Ishikawa (cell line): ENCODE measurements around the gene SRPX2.

ENCODE experiments used
- CEBPB ChIP-seq: IDR thresholded peaks from 2 replicates; pipeline ENCODE4 v1.6.1; 2012
- CREB1 ChIP-seq: IDR thresholded peaks from 2 replicates; pipeline ENCODE4 v1.6.1; 2012; ENCODE audit warnings: low read depth
- EGR1 ChIP-seq: IDR thresholded peaks from 2 replicates; pipeline ENCODE4 v1.6.1; 2012
- EP300 ChIP-seq: IDR thresholded peaks from 2 replicates; pipeline ENCODE4 v1.6.1; 2012; ENCODE audit warnings: borderline replicate concordance
- FOXM1 ChIP-seq: IDR thresholded peaks from 2 replicates; pipeline ENCODE4 v1.6.1; 2012; ENCODE audit warnings: low read depth, borderline replicate concordance
- NFIC ChIP-seq: IDR thresholded peaks from 2 replicates; pipeline ENCODE4 v1.6.1; 2012
- RAD21 ChIP-seq: IDR thresholded peaks from 2 replicates; pipeline ENCODE4 v1.6.1; 2012; ENCODE audit warnings: low read depth
- TAF1 ChIP-seq: IDR thresholded peaks from 2 replicates; pipeline ENCODE4 v1.6.1; 2012; ENCODE audit warnings: low read depth, mild to moderate bottlenecking
- TCF12 ChIP-seq: IDR thresholded peaks from 2 replicates; pipeline ENCODE4 v1.6.1; 2012; ENCODE audit warnings: low read depth
- TEAD4 ChIP-seq: IDR thresholded peaks from 2 replicates; pipeline ENCODE4 v1.6.1; 2012
- YY1 ChIP-seq: IDR thresholded peaks from 2 replicates; pipeline ENCODE4 v1.6.1; 2012; ENCODE audit warnings: low read depth
- ZBTB7A ChIP-seq: IDR thresholded peaks from 2 replicates; pipeline ENCODE4 v1.6.1; 2012; ENCODE audit warnings: low read depth
- TF ChIP-seq, protein P1 (sequence below): IDR thresholded peaks from 2 replicates; pipeline ENCODE4 v1.6.1; 2012
- TF ChIP-seq, protein P2 (sequence below): IDR thresholded peaks from 2 replicates; pipeline ENCODE4 v1.6.1; 2012
- TF ChIP-seq, protein P3 (sequence below): IDR thresholded peaks from 2 replicates; pipeline ENCODE4 v1.6.1; 2012; ENCODE audit warnings: low read depth, mild to moderate bottlenecking

SRPX2 gene

DNA sequence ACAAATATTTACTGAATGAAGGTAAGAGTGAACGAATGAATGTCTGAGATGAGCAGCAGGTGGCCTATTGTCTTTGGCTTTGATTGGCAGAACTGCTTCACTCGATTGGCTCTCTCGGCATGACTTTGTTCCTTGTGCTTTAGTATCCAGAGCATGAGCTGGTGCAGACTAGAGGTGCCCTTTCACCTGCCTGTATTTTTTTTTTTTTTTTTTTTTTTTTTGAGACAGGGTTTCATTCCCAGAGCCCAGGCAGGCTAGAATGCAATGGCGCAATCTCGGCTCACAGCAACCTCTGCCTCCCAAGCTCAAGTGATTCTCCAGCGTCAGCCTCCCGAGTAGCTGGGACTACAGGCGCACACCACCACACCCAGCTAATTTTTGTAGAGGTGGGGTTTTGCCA is 38.9 kb downstream of the SRPX2 start:
- TF ChIP-seq CEBPB = no peak
- TF ChIP-seq, protein P1, sequence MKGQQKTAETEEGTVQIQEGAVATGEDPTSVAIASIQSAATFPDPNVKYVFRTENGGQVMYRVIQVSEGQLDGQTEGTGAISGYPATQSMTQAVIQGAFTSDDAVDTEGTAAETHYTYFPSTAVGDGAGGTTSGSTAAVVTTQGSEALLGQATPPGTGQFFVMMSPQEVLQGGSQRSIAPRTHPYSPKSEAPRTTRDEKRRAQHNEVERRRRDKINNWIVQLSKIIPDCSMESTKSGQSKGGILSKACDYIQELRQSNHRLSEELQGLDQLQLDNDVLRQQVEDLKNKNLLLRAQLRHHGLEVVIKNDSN = no peak
- no peak for TF ChIP-seq RAD21
- no peak for TF ChIP-seq CREB1
- no peak for TF ChIP-seq FOXM1
- TF ChIP-seq YY1 = no peak
- TF ChIP-seq TCF12 = no peak
- TF ChIP-seq, protein P2, sequence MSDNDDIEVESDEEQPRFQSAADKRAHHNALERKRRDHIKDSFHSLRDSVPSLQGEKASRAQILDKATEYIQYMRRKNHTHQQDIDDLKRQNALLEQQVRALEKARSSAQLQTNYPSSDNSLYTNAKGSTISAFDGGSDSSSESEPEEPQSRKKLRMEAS = no peak
- no peak for TF ChIP-seq ZBTB7A
- no peak for TF ChIP-seq EP300
- no peak for TF ChIP-seq NFIC
- no peak for TF ChIP-seq EGR1

DNA sequence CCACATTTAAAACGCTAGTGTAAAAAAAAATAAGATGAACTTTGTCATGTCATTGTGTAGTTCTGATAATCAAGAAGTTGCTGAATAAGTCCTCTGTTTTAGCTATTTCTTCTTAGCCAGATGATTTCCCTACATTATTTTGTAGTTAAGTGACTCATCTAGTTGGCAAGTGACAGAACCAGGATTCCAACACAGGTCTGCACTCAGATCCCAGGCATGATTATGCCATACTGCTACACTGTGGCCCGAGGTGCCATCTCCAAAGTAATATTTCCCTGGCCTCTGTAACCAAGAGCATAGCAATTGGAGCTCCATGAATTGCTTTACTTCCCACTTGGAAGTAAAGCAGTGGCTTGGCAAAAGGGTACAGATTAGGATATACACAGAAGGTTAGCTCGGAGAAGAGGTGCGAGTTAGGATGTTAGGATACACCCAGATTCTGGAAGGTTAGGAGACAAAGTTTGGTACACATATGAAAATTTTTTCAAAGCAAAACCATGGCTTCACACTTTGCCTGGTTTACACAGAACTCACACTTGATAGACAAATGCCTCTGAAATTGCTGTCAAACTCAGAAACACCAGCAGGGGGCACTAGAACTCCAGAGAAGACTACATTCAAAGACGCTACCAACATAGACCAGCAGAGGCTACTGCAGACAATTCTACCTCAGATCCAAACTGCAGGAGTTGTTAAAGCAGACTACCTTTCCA is 41.4 kb downstream of the SRPX2 start:
- TF ChIP-seq ZBTB7A = no peak
- no peak for TF ChIP-seq EP300
- no peak for TF ChIP-seq CREB1
- TF ChIP-seq, protein P1 = no peak
- no peak for TF ChIP-seq TEAD4
- TF ChIP-seq TCF12 = no peak
- TF ChIP-seq, protein P3, sequence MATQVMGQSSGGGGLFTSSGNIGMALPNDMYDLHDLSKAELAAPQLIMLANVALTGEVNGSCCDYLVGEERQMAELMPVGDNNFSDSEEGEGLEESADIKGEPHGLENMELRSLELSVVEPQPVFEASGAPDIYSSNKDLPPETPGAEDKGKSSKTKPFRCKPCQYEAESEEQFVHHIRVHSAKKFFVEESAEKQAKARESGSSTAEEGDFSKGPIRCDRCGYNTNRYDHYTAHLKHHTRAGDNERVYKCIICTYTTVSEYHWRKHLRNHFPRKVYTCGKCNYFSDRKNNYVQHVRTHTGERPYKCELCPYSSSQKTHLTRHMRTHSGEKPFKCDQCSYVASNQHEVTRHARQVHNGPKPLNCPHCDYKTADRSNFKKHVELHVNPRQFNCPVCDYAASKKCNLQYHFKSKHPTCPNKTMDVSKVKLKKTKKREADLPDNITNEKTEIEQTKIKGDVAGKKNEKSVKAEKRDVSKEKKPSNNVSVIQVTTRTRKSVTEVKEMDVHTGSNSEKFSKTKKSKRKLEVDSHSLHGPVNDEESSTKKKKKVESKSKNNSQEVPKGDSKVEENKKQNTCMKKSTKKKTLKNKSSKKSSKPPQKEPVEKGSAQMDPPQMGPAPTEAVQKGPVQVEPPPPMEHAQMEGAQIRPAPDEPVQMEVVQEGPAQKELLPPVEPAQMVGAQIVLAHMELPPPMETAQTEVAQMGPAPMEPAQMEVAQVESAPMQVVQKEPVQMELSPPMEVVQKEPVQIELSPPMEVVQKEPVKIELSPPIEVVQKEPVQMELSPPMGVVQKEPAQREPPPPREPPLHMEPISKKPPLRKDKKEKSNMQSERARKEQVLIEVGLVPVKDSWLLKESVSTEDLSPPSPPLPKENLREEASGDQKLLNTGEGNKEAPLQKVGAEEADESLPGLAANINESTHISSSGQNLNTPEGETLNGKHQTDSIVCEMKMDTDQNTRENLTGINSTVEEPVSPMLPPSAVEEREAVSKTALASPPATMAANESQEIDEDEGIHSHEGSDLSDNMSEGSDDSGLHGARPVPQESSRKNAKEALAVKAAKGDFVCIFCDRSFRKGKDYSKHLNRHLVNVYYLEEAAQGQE = no peak
- peak; percentile 84 for TF ChIP-seq RAD21

DNA sequence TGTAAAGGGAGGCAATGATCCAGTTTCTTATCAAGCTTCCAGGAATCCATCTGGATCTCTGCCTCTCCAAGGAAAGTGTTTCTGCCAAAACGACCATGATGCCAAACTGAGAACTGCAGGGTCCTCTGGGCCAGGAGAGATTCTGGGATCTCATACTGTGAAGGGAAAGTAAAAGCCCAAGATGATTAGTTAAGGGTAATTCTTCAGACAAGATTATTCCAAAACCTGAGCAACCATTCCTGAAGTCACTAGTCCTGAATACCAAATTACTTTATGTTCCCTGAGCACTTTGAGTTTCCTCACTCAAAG is 42.0 kb downstream of the SRPX2 start:
- TF ChIP-seq NFIC (no peak), TAF1 (no peak), EP300 (no peak), EGR1 (no peak), TCF12 (no peak), TEAD4 (no peak), CREB1 (no peak), RAD21 (no peak), CEBPB (no peak)
- TF ChIP-seq, protein P2 = no peak
- TF ChIP-seq, protein P1 = no peak

DNA sequence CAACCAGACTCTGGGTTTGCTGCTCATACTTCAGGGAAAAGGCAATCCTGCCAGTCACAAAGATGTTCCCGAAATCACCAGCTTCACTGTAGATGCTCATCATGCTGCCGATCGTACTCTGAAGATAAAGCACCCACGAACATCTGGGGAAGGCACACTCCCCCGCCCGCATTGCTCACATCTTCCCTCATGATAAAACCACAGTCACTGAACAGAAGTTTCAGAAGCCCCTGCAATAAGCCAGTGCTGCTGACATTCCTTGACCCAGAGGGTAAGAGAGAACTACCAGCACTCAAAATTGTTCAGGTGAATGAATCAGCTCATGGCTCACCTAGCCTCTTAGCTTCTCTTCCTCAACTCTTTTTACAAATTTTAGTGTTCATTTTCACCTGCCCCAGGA is 43.1 kb downstream of the SRPX2 start:
- TF ChIP-seq YY1 = no peak
- TF ChIP-seq, protein P2 = no peak
- TF ChIP-seq TAF1 = no peak
- TF ChIP-seq, protein P1 = no peak
- TF ChIP-seq ZBTB7A = no peak
- TF ChIP-seq EP300 = no peak
- TF ChIP-seq, protein P3 = no peak
- no peak for TF ChIP-seq TEAD4
- TF ChIP-seq FOXM1 = no peak
- no peak for TF ChIP-seq RAD21
- no peak for TF ChIP-seq NFIC
- no peak for TF ChIP-seq TCF12
- TF ChIP-seq EGR1 = no peak
- TF ChIP-seq CEBPB = no peak
- TF ChIP-seq CREB1 = no peak

DNA sequence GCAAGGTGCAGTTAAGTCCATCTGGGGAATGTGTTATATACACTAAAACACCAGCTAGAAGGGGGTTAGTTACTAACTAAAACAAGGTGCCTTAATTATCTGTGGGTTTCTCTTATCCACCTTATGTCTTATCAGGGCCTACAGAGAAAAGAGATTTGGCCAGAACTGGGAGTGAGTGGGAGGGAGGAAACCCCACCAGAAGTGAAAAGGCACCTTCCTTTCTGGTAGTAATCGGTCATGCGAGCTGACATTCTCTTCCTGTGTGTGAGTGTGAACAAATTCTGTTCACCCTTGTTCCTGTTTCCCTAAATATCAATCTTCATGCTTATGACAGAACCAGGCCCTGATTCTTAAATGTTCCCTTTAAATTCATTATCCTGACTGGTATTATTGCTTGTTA is 43.5 kb downstream of the SRPX2 start:
- TF ChIP-seq TEAD4 (no peak), EP300 (no peak), ZBTB7A (no peak), TAF1 (no peak), FOXM1 (no peak), CREB1 (no peak), CEBPB (no peak), TCF12 (no peak), YY1 (no peak), EGR1 (no peak), NFIC (no peak), RAD21 (no peak)
- TF ChIP-seq, protein P2 = no peak
- TF ChIP-seq, protein P3 = no peak
- TF ChIP-seq, protein P1 = no peak
